NCI-H69 (cell line): ENCODE measurements around the gene SERPINF2.
"Not testable (repeated sequence)": the region's sequence is repeated elsewhere in the genome, so short reads cannot be mapped to it uniquely, and the experiment has no call there.

Experiments used
- DNase-seq: peaks from one replicate; lab custom pipeline; 2025; lab: John Stamatoyannopoulos, UW

Gene SERPINF2

GRCh38 chr17:1735418-1735817, 7.3 kb upstream of the SERPINF2 start:
- DNase-seq, result no peak

GRCh38 chr17:1735834-1736347, 6.8 kb upstream of the SERPINF2 start:
- DNase-seq, result no peak

- DNase-seq, result peak; percentile 28
Measured at GRCh38 chr17:1736348-1737281, 6.1 kb upstream of the SERPINF2 start.

- DNase-seq, result no peak
Measured at GRCh38 chr17:1737531-1738291, 5.0 kb upstream of the SERPINF2 start.

- not testable (repeated sequence) for DNase-seq
Measured at GRCh38 chr17:1741899-1742298, 772 bp upstream of the SERPINF2 start.

GRCh38 chr17:1743088-1743439, 393 bp downstream of the SERPINF2 start:
- no peak for DNase-seq

GRCh38 chr17:1744551-1745512, 2.2 kb downstream of the SERPINF2 start:
- DNase-seq, result no peak

GRCh38 chr17:1745513-1746020, 2.9 kb downstream of the SERPINF2 start:
- no peak for DNase-seq

GRCh38 chr17:1746975-1747543, 4.4 kb downstream of the SERPINF2 start:
- no peak for DNase-seq

- DNase-seq, result no peak
Measured at GRCh38 chr17:1750628-1751027, 8.0 kb downstream of the SERPINF2 start.

- DNase-seq, result peak; percentile 75
Measured at GRCh38 chr17:1752425-1753262, 10.0 kb downstream of the SERPINF2 start.

- no peak for DNase-seq
Measured at GRCh38 chr17:1753767-1754429, 11.2 kb downstream of the SERPINF2 start.

GRCh38 chr17:1754430-1755112, 11.9 kb downstream of the SERPINF2 start:
- no peak for DNase-seq

- peak; percentile 87 for DNase-seq
Measured at GRCh38 chr17:1755252-1755826, 12.7 kb downstream of the SERPINF2 start.

GRCh38 chr17:1755827-1756262, 13.2 kb downstream of the SERPINF2 start:
- DNase-seq, result peak; percentile 54

GRCh38 chr17:1758807-1759206, 16.1 kb downstream of the SERPINF2 start:
- no peak for DNase-seq

- DNase-seq, result no peak
Measured at GRCh38 chr17:1759529-1759928, 16.9 kb downstream of the SERPINF2 start.

GRCh38 chr17:1762233-1762900, 19.7 kb downstream of the SERPINF2 start:
- peak; percentile 56 for DNase-seq
